Astrocyte (in vitro differentiated cells and primary cell): ENCODE results near the gene ZRANB1. TPM values are rescaled to one million over a fixed set of nuclear protein-coding genes. Genes with fewer than 3 reads are reported as not detected.

ENCODE experiments used
- DNase-seq: peaks from one replicate; pipeline ENCODE4 v3.0.0-alpha.2; 2010; ENCODE audit warnings: low read depth
- FAIRE-seq: peaks from 2 replicates; lab custom pipeline; 2011; peaks lifted over from hg19 to GRCh38; lab: Jason Lieb, UNC
- H2AFZ ChIP-seq: 2 replicates; pipeline ENCODE4 v1.6.0; 2012; ENCODE audit warnings: low read depth, low read length, inconsistent platforms
- H3K27ac ChIP-seq: 2 replicates; pipeline ENCODE4 v1.5.1; 2011; ENCODE audit warnings: low read depth, low read length, inconsistent platforms
- H3K27me3 ChIP-seq: 2 replicates; pipeline ENCODE4 v1.6.0; 2011; ENCODE audit warnings: low read length, inconsistent platforms; ENCODE audit not compliant: insufficient read depth
- H3K36me3 ChIP-seq: 2 replicates; pipeline ENCODE4 v1.5.1; 2011; ENCODE audit warnings: low read length, inconsistent platforms; ENCODE audit not compliant: insufficient read depth
- H3K4me1 ChIP-seq: 2 replicates; pipeline ENCODE4 v1.5.1; 2011; ENCODE audit warnings: low read length, inconsistent platforms; ENCODE audit not compliant: insufficient read depth
- H3K4me2 ChIP-seq: 2 replicates; pipeline ENCODE4 v1.6.0; 2012; ENCODE audit warnings: low read length, inconsistent platforms
- H3K4me3 ChIP-seq: 2 replicates; pipeline ENCODE4 v1.5.1; 2011; ENCODE audit warnings: low read depth, mild to moderate bottlenecking, low read length, inconsistent platforms; ENCODE audit not compliant: insufficient read depth
- H3K79me2 ChIP-seq: 2 replicates; pipeline ENCODE4 v1.6.0; 2012; ENCODE audit warnings: mild to moderate bottlenecking, low read length, inconsistent platforms; ENCODE audit not compliant: insufficient read depth
- H3K9ac ChIP-seq: 2 replicates; pipeline ENCODE4 v1.6.0; 2012; ENCODE audit warnings: mild to moderate bottlenecking, low read length, inconsistent platforms
- H3K9me3 ChIP-seq: 2 replicates; pipeline ENCODE4 v1.5.1; 2012; ENCODE audit warnings: low read depth, mild to moderate bottlenecking, low read length, inconsistent platforms; ENCODE audit not compliant: insufficient read depth
- H4K20me1 ChIP-seq: 2 replicates; pipeline ENCODE4 v1.6.0; 2012; ENCODE audit warnings: low read length, inconsistent platforms; ENCODE audit not compliant: insufficient read depth
- H3K27ac Mint-ChIP-seq: one replicate; pipeline ENCODE4 v1.8.0; 2021; ENCODE audit warnings: mild to moderate bottlenecking, mixed read lengths; ENCODE audit not compliant: unreplicated experiment
- H3K27me3 Mint-ChIP-seq: one replicate; pipeline ENCODE4 v1.8.0; 2021; ENCODE audit warnings: low read depth, mixed read lengths; ENCODE audit not compliant: unreplicated experiment
- H3K36me3 Mint-ChIP-seq: one replicate; pipeline ENCODE4 v1.8.0; 2021; ENCODE audit warnings: low read depth, mixed read lengths; ENCODE audit not compliant: unreplicated experiment
- H3K4me1 Mint-ChIP-seq: one replicate; pipeline ENCODE4 v1.8.0; 2021; ENCODE audit warnings: low read depth, mixed read lengths; ENCODE audit not compliant: unreplicated experiment
- H3K4me3 Mint-ChIP-seq: one replicate; pipeline ENCODE4 v1.8.0; 2021; ENCODE audit warnings: mild to moderate bottlenecking, moderate library complexity, mixed read lengths; ENCODE audit not compliant: unreplicated experiment
- H3K9me3 Mint-ChIP-seq: one replicate; pipeline ENCODE4 v1.8.0; 2021; ENCODE audit warnings: mild to moderate bottlenecking, mixed read lengths; ENCODE audit not compliant: unreplicated experiment
- CTCF ChIP-seq: IDR thresholded peaks from 2 replicates; pipeline ENCODE4 v1.5.1; 2011; ENCODE audit warnings: low read depth, mild to moderate bottlenecking, inconsistent platforms, low read length, moderate library complexity; ENCODE audit not compliant: insufficient read depth
- EZH2 ChIP-seq: IDR thresholded peaks from 2 replicates; pipeline ENCODE4 v1.6.1; 2012; ENCODE audit warnings: mild to moderate bottlenecking, low read length, inconsistent platforms; ENCODE audit not compliant: insufficient read depth
- total RNA-seq: library from RNA; stranded (reverse); gene quantifications from 2 replicates; pipeline ENCODE4 v1.2.1, GENCODE V29; 2021

Gene ZRANB1
- total RNA-seq, 1 donor from 2014 or later: 24.9 TPM

DNA sequence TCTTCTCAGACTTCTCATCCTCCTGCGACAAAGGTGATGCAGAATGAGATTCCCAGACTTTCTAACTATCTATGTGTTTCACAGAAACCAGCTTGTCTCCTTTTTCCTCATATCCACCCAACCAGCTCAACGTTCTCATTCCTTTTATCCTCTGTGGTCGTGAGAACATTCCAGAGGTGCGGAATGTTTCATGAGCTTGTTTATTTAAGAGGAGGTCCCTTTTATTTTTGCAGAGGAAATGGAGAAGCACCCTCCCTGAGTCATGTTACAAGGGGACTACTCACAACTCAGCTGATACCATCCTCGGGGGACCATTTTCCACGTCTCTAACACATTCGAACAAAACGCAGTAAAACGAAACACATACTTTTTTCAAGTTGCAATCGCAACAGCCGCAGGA, 93.2 kb downstream of the ZRANB1 start:
- peak; percentile 98 for DNase-seq
- Mint-ChIP-seq H3K36me3 (peaks cover 7% of the 10 kb centered on the region), H3K9me3 (no peaks in the 10 kb centered on the region), H3K27ac (peak overlapping the region; percentile 98), H3K4me1 (peaks cover 59% of the 10 kb centered on the region), H3K27me3 (no peaks in the 10 kb centered on the region), H3K4me3 (peak overlapping the region; percentile 51)
- Histone ChIP-seq H4K20me1 (peaks cover 69% of the 10 kb centered on the region), H3K4me3 (peak overlapping the region; percentile 46), H3K27me3 (no peaks in the 10 kb centered on the region), H3K4me2 (peak overlapping the region; percentile 81), H3K9me3 (no peaks in the 10 kb centered on the region), H3K9ac (peak overlapping the region; percentile 75), H3K27ac (peak overlapping the region; percentile 90), H3K4me1 (peaks cover 51% of the 10 kb centered on the region), H3K36me3 (no peaks in the 10 kb centered on the region), H3K79me2 (peaks cover 84% of the 10 kb centered on the region), H2AFZ (no peak overlapping the region)
- TF ChIP-seq CTCF (no peak), EZH2 (no peak)
- peak; percentile 96 for FAIRE-seq

GRCh38 chr10:125035588-125036295, 93.8 kb downstream of the ZRANB1 start:
- H3K4me2 ChIP-seq: peak overlapping the region; percentile 81
- H3K4me1 ChIP-seq: peaks cover 51% of the 10 kb centered on the region
- Mint-ChIP-seq H3K27ac (peak overlapping the region; percentile 98), H3K4me1 (peaks cover 62% of the 10 kb centered on the region), H3K27me3 (no peaks in the 10 kb centered on the region), H3K4me3 (peak overlapping the region; percentile 37), H3K9me3 (no peaks in the 10 kb centered on the region), H3K36me3 (peaks cover 8% of the 10 kb centered on the region)
- no peaks in the 10 kb centered on the region for H3K9me3 ChIP-seq
- peak overlapping the region; percentile 68 for H3K9ac ChIP-seq
- DNase-seq: no peak
- peaks cover 84% of the 10 kb centered on the region for H3K79me2 ChIP-seq
- H3K4me3 ChIP-seq: peak overlapping the region; percentile 46
- H2AFZ ChIP-seq: no peak overlapping the region
- peak overlapping the region; percentile 90 for H3K27ac ChIP-seq
- no peaks in the 10 kb centered on the region for H3K27me3 ChIP-seq
- no peak for TF ChIP-seq EZH2
- no peak for TF ChIP-seq CTCF
- peaks cover 67% of the 10 kb centered on the region for H4K20me1 ChIP-seq
- no peaks in the 10 kb centered on the region for H3K36me3 ChIP-seq
- FAIRE-seq: no peak
